ENCODE results near the gene SORCS2. TPM values are rescaled to one million over a fixed set of nuclear protein-coding genes. Genes with fewer than 3 reads are reported as not detected.

Gene SORCS2
- total and polyA plus RNA-seq, 2 donors (not counting 1 experiment from before 2014, with no cell fraction given) = not detected

DNA sequence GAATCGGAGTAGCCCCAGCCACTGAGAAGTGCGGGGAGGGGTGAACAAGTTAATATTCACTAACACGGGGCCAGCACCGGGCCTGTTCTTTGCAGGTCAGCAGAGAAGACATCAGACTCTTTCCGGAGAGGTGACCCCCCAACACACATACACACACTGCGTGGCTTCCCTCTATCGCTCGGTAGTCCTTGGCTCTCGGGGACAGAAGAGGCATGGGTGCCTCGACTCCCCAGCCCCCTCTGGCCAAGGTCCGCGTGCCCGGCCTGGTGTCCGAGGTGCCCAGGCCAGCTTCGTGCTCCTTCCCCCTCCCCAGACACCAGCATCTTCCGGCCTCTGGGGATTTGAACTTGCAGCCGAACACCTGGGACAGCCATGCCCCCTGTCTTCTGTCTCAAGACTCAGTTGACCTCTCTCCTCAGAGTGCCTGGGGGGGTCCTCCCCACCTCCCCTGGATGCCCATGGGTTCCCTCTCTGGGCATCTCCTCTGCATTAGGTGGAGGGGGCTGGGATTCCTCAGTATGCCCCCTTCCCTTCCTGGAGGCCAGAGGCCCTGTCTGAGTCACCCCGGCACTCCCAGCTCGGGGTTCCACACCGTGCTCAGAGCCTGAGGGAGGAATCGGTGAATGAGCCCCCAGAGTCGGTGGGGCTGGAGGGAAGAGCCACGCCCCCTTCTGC lies 104.5 kb downstream of the SORCS2 start:
- H3K4me1 ChIP-seq (ENCODE audit: control insufficient read depth in 2 of 2, insufficient read depth in 2 of 2, low read length in 2 of 2) = no peaks in the 10 kb centered on the region
- no peaks in the 10 kb centered on the region for H3K79me2 ChIP-seq (ENCODE audit: control insufficient read depth, insufficient read depth, low read length)
- Mint-ChIP-seq H3K27ac (no peak overlapping the region), H3K4me1 (no peaks in the 10 kb centered on the region), H3K4me3 (no peak overlapping the region), H3K27me3 (peaks cover 15% of the 10 kb centered on the region), H3K9me3 (ENCODE audit: insufficient read depth) (no peaks in the 10 kb centered on the region)
- intact Hi-C loops (cut with micrococcal nuclease) = no loop called here
- no peak overlapping the region for H3K4me2 ChIP-seq (replicated peaks; ENCODE audit: low read depth, low read length, poor library complexity, severe bottlenecking)
- no peaks in the 10 kb centered on the region for H4K20me1 ChIP-seq (ENCODE audit: control insufficient read depth, insufficient read depth, low read length, poor library complexity, severe bottlenecking)
- no peak for TF ChIP-seq EZH2 (IDR thresholded peaks at IDR 0.05; ENCODE audit: borderline replicate concordance, insufficient read depth, low read depth, low read length, poor library complexity, severe bottlenecking)
- TF ChIP-seq, protein P1, sequence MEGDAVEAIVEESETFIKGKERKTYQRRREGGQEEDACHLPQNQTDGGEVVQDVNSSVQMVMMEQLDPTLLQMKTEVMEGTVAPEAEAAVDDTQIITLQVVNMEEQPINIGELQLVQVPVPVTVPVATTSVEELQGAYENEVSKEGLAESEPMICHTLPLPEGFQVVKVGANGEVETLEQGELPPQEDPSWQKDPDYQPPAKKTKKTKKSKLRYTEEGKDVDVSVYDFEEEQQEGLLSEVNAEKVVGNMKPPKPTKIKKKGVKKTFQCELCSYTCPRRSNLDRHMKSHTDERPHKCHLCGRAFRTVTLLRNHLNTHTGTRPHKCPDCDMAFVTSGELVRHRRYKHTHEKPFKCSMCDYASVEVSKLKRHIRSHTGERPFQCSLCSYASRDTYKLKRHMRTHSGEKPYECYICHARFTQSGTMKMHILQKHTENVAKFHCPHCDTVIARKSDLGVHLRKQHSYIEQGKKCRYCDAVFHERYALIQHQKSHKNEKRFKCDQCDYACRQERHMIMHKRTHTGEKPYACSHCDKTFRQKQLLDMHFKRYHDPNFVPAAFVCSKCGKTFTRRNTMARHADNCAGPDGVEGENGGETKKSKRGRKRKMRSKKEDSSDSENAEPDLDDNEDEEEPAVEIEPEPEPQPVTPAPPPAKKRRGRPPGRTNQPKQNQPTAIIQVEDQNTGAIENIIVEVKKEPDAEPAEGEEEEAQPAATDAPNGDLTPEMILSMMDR (IDR thresholded peaks at IDR 0.05) = no peak
- no peak overlapping the region for H2AFZ ChIP-seq (ENCODE audit: insufficient read depth, low read depth, low read length, poor library complexity, severe bottlenecking)
- DNase-seq = no peak
- 81% methylated on average over 21 of the region's 23 CpGs for WGBS (ENCODE audit: insufficient coverage)
- H3K9ac ChIP-seq (ENCODE audit: low read length) = no peak overlapping the region
- H3K9me3 ChIP-seq (ENCODE audit: control extremely low read depth in 1 of 3, control insufficient read depth in 2 of 3, insufficient read depth in 1 of 3, low read length in 2 of 3) = peaks cover 0 to 8% (median 0%) of the 10 kb centered on the region in 3 donors
- H3K4me3 ChIP-seq (ENCODE audit: control extremely low read depth in 1 of 5, extremely low read depth in 1 of 5, insufficient read depth in 1 of 5, low read depth in 2 of 5, low read length in 4 of 5) = no peak overlapping the region
- H3K27me3 ChIP-seq (replicated peaks in 1 of 4; ENCODE audit: control extremely low read depth in 1 of 4, control insufficient read depth in 3 of 4, insufficient read depth in 4 of 4, low read length in 3 of 4) = no peaks in the 10 kb centered on the region
- H3K27ac ChIP-seq (ENCODE audit: low read length in 2 of 2) = no peak overlapping the region
- no peak for ATAC-seq (ENCODE audit: low read depth)
- POLR2A ChIA-PET = no interaction called here
- CTCF ChIA-PET = no interaction called here
- no peaks in the 10 kb centered on the region for H3K36me3 ChIP-seq (replicated peaks in 1 of 2; ENCODE audit: control extremely low read depth in 1 of 2, control insufficient read depth in 1 of 2, extremely low read depth in 1 of 2, insufficient read depth in 2 of 2, low read length in 1 of 2)

DNA sequence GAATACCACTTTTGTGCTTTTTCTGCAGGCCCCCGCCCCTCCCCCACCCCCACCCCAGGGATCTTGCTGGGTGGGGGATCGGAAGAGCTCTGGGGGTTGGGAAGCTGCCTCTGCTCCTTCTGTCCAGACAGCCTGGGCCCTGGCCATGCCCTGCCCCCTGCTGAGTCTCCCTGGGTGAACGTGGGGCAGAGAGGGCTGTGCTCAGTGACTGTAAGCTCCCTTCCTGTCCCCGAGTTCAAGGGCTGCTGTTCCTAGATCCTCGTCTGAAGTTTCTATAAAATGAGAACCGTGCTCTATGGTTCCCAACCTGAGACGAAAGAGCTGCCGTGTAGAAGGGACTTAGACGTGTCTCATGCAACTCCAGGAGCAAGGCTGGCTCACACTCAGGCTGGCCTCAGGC lies 105.0 kb downstream of the SORCS2 start:
- POLR2A ChIA-PET = no interaction called here

More for the DNA sequence above, 105.0 kb downstream of the SORCS2 start:
- 54% methylated on average over 7 of the region's 9 CpGs for WGBS (ENCODE audit: insufficient coverage)
- TF ChIP-seq, protein P1 (IDR thresholded peaks at IDR 0.05) = no peak
- TF ChIP-seq EZH2 (IDR thresholded peaks at IDR 0.05; ENCODE audit: borderline replicate concordance, insufficient read depth, low read depth, low read length, poor library complexity, severe bottlenecking) = no peak
- CTCF ChIA-PET = no interaction called here
- H4K20me1 ChIP-seq (ENCODE audit: control insufficient read depth, insufficient read depth, low read length, poor library complexity, severe bottlenecking) = no peaks in the 10 kb centered on the region
- Mint-ChIP-seq H3K27me3 (peaks cover 15% of the 10 kb centered on the region), H3K4me3 (no peak overlapping the region), H3K27ac (no peak overlapping the region), H3K9me3 (ENCODE audit: insufficient read depth) (no peaks in the 10 kb centered on the region), H3K4me1 (no peaks in the 10 kb centered on the region)
- no peaks in the 10 kb centered on the region for H3K27me3 ChIP-seq (replicated peaks in 1 of 4; ENCODE audit: control extremely low read depth in 1 of 4, control insufficient read depth in 3 of 4, insufficient read depth in 4 of 4, low read length in 3 of 4)
- no peak overlapping the region for H3K9ac ChIP-seq (ENCODE audit: low read length)
- H3K36me3 ChIP-seq (replicated peaks in 1 of 2; ENCODE audit: control extremely low read depth in 1 of 2, control insufficient read depth in 1 of 2, extremely low read depth in 1 of 2, insufficient read depth in 2 of 2, low read length in 1 of 2) = no peaks in the 10 kb centered on the region
- no peak for DNase-seq
- intact Hi-C loops (cut with micrococcal nuclease) = no loop called here
- no peak overlapping the region for H3K4me3 ChIP-seq (ENCODE audit: control extremely low read depth in 1 of 5, extremely low read depth in 1 of 5, insufficient read depth in 1 of 5, low read depth in 2 of 5, low read length in 4 of 5)
- ATAC-seq (ENCODE audit: low read depth) = no peak
- H3K4me1 ChIP-seq (ENCODE audit: control insufficient read depth in 2 of 2, insufficient read depth in 2 of 2, low read length in 2 of 2) = no peaks in the 10 kb centered on the region
- no peak overlapping the region for H2AFZ ChIP-seq (ENCODE audit: insufficient read depth, low read depth, low read length, poor library complexity, severe bottlenecking)
- H3K4me2 ChIP-seq (replicated peaks; ENCODE audit: low read depth, low read length, poor library complexity, severe bottlenecking) = no peak overlapping the region
- no peak overlapping the region for H3K27ac ChIP-seq (ENCODE audit: low read length in 2 of 2)
- peaks cover 0 to 4% (median 0%) of the 10 kb centered on the region in 3 donors for H3K9me3 ChIP-seq (ENCODE audit: control extremely low read depth in 1 of 3, control insufficient read depth in 2 of 3, insufficient read depth in 1 of 3, low read length in 2 of 3)
- H3K79me2 ChIP-seq (ENCODE audit: control insufficient read depth, insufficient read depth, low read length) = no peaks in the 10 kb centered on the region
